Neural progenitor cell (in vitro differentiated cells): ENCODE results near the gene RPTOR. TPM values are rescaled to one million over a fixed set of nuclear protein-coding genes. Genes with fewer than 3 reads are reported as not detected.

Experiments used
- DNase-seq: peaks from one replicate; pipeline ENCODE4 v3.0.0-alpha.2; 2016; ENCODE audit warnings: low spot score
- H2AFZ ChIP-seq: fragments of 200-600 bp; sonication (generic); replicated peaks from 2 replicates; pipeline ENCODE4 v1.6.1; 2016; ENCODE audit warnings: antibody characterized with exemption
- H3F3A ChIP-seq: fragments of 200-600 bp; sonication (generic); 2 replicates; pipeline ENCODE4 v1.6.1; 2016; ENCODE audit warnings: antibody characterized with exemption, low read depth
- H3K27ac ChIP-seq: fragments of 200-600 bp; sonication (generic); 2 replicates; pipeline ENCODE4 v1.5.1; 2016; ENCODE audit warnings: mild to moderate bottlenecking
- H3K27me3 ChIP-seq: fragments of 200-600 bp; sonication (generic); 2 replicates; pipeline ENCODE4 v1.6.1; 2016; ENCODE audit warnings: mild to moderate bottlenecking, moderate library complexity
- H3K36me3 ChIP-seq: fragments of 200-600 bp; sonication (generic); 2 replicates; pipeline ENCODE4 v1.5.1; 2016
- H3K4me1 ChIP-seq: fragments of 200-600 bp; sonication (generic); 2 replicates; pipeline ENCODE4 v1.6.1; 2016; ENCODE audit warnings: mixed run types
- H3K4me2 ChIP-seq: fragments of 200-600 bp; sonication (generic); 2 replicates; pipeline ENCODE4 v1.6.1; 2016
- H3K4me3 ChIP-seq: fragments of 200-600 bp; sonication (generic); 2 replicates; pipeline ENCODE4 v1.5.1; 2016
- H3K79me2 ChIP-seq: fragments of 200-600 bp; sonication (generic); 2 replicates; pipeline ENCODE4 v1.6.1; 2016; ENCODE audit warnings: low read depth
- H3K9ac ChIP-seq: fragments of 200-600 bp; sonication (generic); 2 replicates; pipeline ENCODE4 v1.6.1; 2016
- H3K9me3 ChIP-seq: fragments of 200-600 bp; sonication (generic); 2 replicates; pipeline ENCODE4 v1.5.1; 2016; ENCODE audit warnings: low read depth
- H4K20me1 ChIP-seq: fragments of 200-600 bp; sonication (generic); 2 replicates; pipeline ENCODE4 v1.6.1; 2016; ENCODE audit warnings: low read depth
- H3K27ac Mint-ChIP-seq: 3 replicates; pipeline ENCODE4 v1.8.0; 2021; ENCODE audit warnings: mixed read lengths
- H3K27me3 Mint-ChIP-seq: 2 replicates; pipeline ENCODE4 v1.8.0; 2022; ENCODE audit warnings: low read depth, mild to moderate bottlenecking, inconsistent platforms, moderate library complexity, mixed read lengths; ENCODE audit not compliant: insufficient read depth
- H3K36me3 Mint-ChIP-seq: 3 replicates; pipeline ENCODE4 v1.8.0; 2021; ENCODE audit warnings: mixed read lengths
- H3K4me1 Mint-ChIP-seq: 3 replicates; pipeline ENCODE4 v1.8.0; 2021; ENCODE audit warnings: mixed read lengths
- H3K4me3 Mint-ChIP-seq: 3 replicates; pipeline ENCODE4 v1.8.0; 2021; ENCODE audit warnings: mild to moderate bottlenecking, moderate library complexity, mixed read lengths
- H3K9me3 Mint-ChIP-seq: 3 replicates; pipeline ENCODE4 v1.8.0; 2020; ENCODE audit warnings: mixed read lengths
- CTCF ChIP-seq: fragments of 200-600 bp; sonication (generic); IDR thresholded peaks from 2 replicates; pipeline ENCODE4 v1.5.1; 2017; ENCODE audit warnings: antibody characterized with exemption, mild to moderate bottlenecking
- EZH2 ChIP-seq: fragments of 200-600 bp; sonication (generic); IDR thresholded peaks from 2 replicates; pipeline ENCODE4 v1.6.1; 2017; ENCODE audit warnings: antibody characterized with exemption, mild to moderate bottlenecking, moderate library complexity
- EZH2phosphoT487 ChIP-seq: fragments of 200-600 bp; sonication (generic); IDR thresholded peaks from 2 replicates; pipeline ENCODE4 v1.6.1; 2017; ENCODE audit warnings: antibody characterized with exemption
- total RNA-seq: library from RNA; depleted of rRNA; stranded (reverse); fragments of >200 nt; gene quantifications from 2 replicates; pipeline ENCODE4 v1.2.3, GENCODE V29; 2015; ENCODE audit warnings: low replicate concordance

The RPTOR gene
- total RNA-seq, 1 donor from 2014 or later: 7.4 TPM

GRCh38 chr17:81002409-81003361 lies 458.0 kb downstream of the RPTOR start:
- peaks cover 25% of the 10 kb centered on the region for H3K4me1 Mint-ChIP-seq
- no peaks in the 10 kb centered on the region for H3K9me3 ChIP-seq
- H3K27me3 Mint-ChIP-seq: peaks cover 13% of the 10 kb centered on the region
- no peak overlapping the region for H3K9ac ChIP-seq
- peaks cover 8% of the 10 kb centered on the region for H3K4me1 ChIP-seq
- no peak overlapping the region for H2AFZ ChIP-seq
- peaks cover 6% of the 10 kb centered on the region for H4K20me1 ChIP-seq
- no peak overlapping the region for H3K4me3 ChIP-seq
- no peaks in the 10 kb centered on the region for H3K79me2 ChIP-seq
- no peak for TF ChIP-seq CTCF
- no peak for TF ChIP-seq EZH2
- no peak for TF ChIP-seq EZH2phosphoT487
- DNase-seq: no peak
- H3K4me2 ChIP-seq: no peak overlapping the region
- peaks cover 4% of the 10 kb centered on the region for H3K36me3 Mint-ChIP-seq
- H3K4me3 Mint-ChIP-seq: peak overlapping the region; percentile 78
- H3K9me3 Mint-ChIP-seq: peaks cover 3% of the 10 kb centered on the region
- peaks cover 19% of the 10 kb centered on the region for H3F3A ChIP-seq
- no peak overlapping the region for H3K27ac ChIP-seq
- H3K27ac Mint-ChIP-seq: no peak overlapping the region
- peaks cover 58% of the 10 kb centered on the region for H3K27me3 ChIP-seq
- no peaks in the 10 kb centered on the region for H3K36me3 ChIP-seq

GRCh38 chr17:81003711-81004475 lies 459.3 kb downstream of the RPTOR start:
- H3K27me3 Mint-ChIP-seq: peaks cover 13% of the 10 kb centered on the region

GRCh38 chr17:81006891-81007290 lies 462.3 kb downstream of the RPTOR start:
- Histone ChIP-seq H3K79me2 (no peaks in the 10 kb centered on the region), H3K4me2 (no peak overlapping the region), H3K9me3 (no peaks in the 10 kb centered on the region), H3F3A (peaks cover 19% of the 10 kb centered on the region), H3K9ac (no peak overlapping the region), H4K20me1 (no peaks in the 10 kb centered on the region), H3K27me3 (peaks cover 61% of the 10 kb centered on the region), H3K4me3 (no peak overlapping the region), H2AFZ (no peak overlapping the region), H3K36me3 (no peaks in the 10 kb centered on the region), H3K27ac (no peak overlapping the region), H3K4me1 (peaks cover 8% of the 10 kb centered on the region)
- H3K4me1 Mint-ChIP-seq: peaks cover 22% of the 10 kb centered on the region
- no peak overlapping the region for H3K27ac Mint-ChIP-seq
- peaks cover 13% of the 10 kb centered on the region for H3K27me3 Mint-ChIP-seq
- no peak overlapping the region for H3K4me3 Mint-ChIP-seq
- no peak for DNase-seq
- TF ChIP-seq CTCF (no peak), EZH2 (no peak), EZH2phosphoT487 (no peak)
- no peaks in the 10 kb centered on the region for H3K36me3 Mint-ChIP-seq
- peaks cover 12% of the 10 kb centered on the region for H3K9me3 Mint-ChIP-seq

More at GRCh38 chr17:81003711-81004475, 459.3 kb downstream of the RPTOR start:
- peak overlapping the region; percentile 78 for H3K4me3 Mint-ChIP-seq
- Histone ChIP-seq H3K4me1 (peaks cover 8% of the 10 kb centered on the region), H3K79me2 (no peaks in the 10 kb centered on the region), H2AFZ (no peak overlapping the region), H3K4me3 (peak overlapping the region; percentile 47), H3K36me3 (no peaks in the 10 kb centered on the region), H3K4me2 (peak overlapping the region; percentile 90), H4K20me1 (peaks cover 6% of the 10 kb centered on the region), H3K27me3 (peaks cover 63% of the 10 kb centered on the region), H3F3A (peaks cover 19% of the 10 kb centered on the region), H3K27ac (no peak overlapping the region), H3K9me3 (no peaks in the 10 kb centered on the region), H3K9ac (no peak overlapping the region)
- peaks cover 3% of the 10 kb centered on the region for H3K9me3 Mint-ChIP-seq
- peak; percentile 71 for DNase-seq
- H3K36me3 Mint-ChIP-seq: peaks cover under 1% of the 10 kb centered on the region
- no peak for TF ChIP-seq CTCF
- peak; percentile 44 for TF ChIP-seq EZH2
- H3K27ac Mint-ChIP-seq: no peak overlapping the region
- H3K4me1 Mint-ChIP-seq: peaks cover 25% of the 10 kb centered on the region
